Measurements from ENCODE around the gene HIP1R. TPM values are rescaled to one million over a fixed set of nuclear protein-coding genes. Genes with fewer than 3 reads are reported as not detected.
A peak's percentile ranks its signal among the peaks of the same experiment; 100 is the strongest.

Gene HIP1R, protein sequence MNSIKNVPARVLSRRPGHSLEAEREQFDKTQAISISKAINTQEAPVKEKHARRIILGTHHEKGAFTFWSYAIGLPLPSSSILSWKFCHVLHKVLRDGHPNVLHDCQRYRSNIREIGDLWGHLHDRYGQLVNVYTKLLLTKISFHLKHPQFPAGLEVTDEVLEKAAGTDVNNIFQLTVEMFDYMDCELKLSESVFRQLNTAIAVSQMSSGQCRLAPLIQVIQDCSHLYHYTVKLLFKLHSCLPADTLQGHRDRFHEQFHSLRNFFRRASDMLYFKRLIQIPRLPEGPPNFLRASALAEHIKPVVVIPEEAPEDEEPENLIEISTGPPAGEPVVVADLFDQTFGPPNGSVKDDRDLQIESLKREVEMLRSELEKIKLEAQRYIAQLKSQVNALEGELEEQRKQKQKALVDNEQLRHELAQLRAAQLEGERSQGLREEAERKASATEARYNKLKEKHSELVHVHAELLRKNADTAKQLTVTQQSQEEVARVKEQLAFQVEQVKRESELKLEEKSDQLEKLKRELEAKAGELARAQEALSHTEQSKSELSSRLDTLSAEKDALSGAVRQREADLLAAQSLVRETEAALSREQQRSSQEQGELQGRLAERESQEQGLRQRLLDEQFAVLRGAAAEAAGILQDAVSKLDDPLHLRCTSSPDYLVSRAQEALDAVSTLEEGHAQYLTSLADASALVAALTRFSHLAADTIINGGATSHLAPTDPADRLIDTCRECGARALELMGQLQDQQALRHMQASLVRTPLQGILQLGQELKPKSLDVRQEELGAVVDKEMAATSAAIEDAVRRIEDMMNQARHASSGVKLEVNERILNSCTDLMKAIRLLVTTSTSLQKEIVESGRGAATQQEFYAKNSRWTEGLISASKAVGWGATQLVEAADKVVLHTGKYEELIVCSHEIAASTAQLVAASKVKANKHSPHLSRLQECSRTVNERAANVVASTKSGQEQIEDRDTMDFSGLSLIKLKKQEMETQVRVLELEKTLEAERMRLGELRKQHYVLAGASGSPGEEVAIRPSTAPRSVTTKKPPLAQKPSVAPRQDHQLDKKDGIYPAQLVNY
- total RNA-seq = 66.0 TPM

DNA sequence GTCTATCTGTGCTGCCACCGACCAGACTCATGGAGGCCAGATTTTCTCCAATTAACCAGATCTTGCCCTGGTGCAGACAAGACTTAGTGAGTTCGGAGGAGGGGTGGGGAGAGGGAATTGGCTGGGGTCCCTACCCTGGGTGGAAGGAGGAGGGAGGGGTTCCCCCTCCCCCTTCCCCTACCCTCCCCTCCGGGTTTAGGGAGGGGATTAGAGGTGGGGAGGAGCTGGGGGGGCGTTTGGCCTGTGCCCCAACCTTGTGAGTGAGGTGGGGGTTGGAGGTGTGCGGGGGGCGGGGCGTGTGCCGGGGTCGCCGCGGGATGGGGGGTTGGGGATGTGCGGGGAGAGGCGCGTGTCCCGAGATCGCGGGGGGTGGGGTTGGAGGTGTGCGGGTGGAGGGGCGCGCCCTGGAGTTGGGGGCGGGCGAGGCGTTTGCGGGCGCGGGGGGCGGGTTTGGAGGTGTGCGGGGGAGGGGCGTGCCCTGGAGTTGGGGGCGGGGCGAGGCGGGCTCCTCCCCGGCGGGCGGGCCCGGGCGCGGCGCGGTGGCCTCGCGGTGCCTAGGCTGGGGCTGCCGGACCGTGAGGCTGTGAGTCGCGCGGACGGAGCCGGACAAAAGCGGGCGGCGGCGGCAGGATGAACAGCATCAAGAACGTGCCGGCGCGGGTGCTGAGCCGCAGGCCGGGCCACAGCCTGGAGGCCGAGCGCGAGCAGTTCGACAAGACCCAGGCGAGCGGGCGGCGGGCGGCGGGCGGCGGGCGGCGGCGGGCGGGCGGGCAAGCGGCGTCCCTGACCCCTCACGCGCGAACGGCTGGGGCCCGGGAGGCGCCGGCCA lies at the start of gene HIP1R:
HIP1R (plus strand) TSS at position 537 of the 829 bp plus-strand sequence; CDS start at position 631, 94 bp downstream.
- H3K27ac ChIP-seq = peak within 1 kb of the TSS; percentile 84
- peak within 1 kb of the TSS; percentile 78 to 86 for H3K4me3 ChIP-seq
- TF ChIP-seq POLR2A (IDR thresholded peaks at IDR 0.05) (no peak), POLR2AphosphoS5 (IDR thresholded peaks at IDR 0.05; ENCODE audit: insufficient read depth in 1 of 2, low read depth in 1 of 2) (no peak)
- TF ChIP-seq, protein P1, sequence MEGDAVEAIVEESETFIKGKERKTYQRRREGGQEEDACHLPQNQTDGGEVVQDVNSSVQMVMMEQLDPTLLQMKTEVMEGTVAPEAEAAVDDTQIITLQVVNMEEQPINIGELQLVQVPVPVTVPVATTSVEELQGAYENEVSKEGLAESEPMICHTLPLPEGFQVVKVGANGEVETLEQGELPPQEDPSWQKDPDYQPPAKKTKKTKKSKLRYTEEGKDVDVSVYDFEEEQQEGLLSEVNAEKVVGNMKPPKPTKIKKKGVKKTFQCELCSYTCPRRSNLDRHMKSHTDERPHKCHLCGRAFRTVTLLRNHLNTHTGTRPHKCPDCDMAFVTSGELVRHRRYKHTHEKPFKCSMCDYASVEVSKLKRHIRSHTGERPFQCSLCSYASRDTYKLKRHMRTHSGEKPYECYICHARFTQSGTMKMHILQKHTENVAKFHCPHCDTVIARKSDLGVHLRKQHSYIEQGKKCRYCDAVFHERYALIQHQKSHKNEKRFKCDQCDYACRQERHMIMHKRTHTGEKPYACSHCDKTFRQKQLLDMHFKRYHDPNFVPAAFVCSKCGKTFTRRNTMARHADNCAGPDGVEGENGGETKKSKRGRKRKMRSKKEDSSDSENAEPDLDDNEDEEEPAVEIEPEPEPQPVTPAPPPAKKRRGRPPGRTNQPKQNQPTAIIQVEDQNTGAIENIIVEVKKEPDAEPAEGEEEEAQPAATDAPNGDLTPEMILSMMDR (IDR thresholded peaks at IDR 0.05) = no peak
- peaks cover 21% of the 10 kb centered on the region for H3K4me1 ChIP-seq
- no peak for DNase-seq (ENCODE audit: extremely low spot score in 2 of 2)
- H3K9me3 ChIP-seq = no peaks in the 10 kb centered on the region
- H3K27me3 ChIP-seq = no peaks in the 10 kb centered on the region
- H3K36me3 ChIP-seq = no peaks in the 10 kb centered on the region
- intact Hi-C loops (cut with DNase I) = no loop called here

DNA sequence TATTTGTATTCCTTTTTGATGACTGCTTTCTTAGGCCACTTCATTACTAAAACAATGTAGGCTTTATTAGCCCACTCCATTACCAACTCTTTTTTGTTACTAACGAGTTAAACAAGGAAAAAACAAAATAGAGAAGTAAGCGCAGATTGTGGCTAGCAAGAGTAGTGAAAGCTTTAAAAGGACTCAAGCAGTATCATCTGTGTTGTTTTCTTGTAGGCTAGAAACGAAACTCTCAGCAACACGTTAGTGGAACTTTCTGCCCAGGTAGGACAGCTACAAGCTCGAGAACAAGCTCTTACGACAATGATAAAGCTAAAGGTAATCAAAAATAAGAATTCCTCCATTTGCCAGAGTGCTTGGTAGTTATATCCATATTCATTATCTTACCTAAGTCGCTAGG lies 49.8 kb upstream of the HIP1R start:
- DNase-seq (ENCODE audit: extremely low spot score in 2 of 2) = no peak
- no peaks in the 10 kb centered on the region for H3K36me3 ChIP-seq
- no peaks in the 10 kb centered on the region for H3K9me3 ChIP-seq
- no peak for TF ChIP-seq POLR2A (IDR thresholded peaks at IDR 0.05)
- no peak overlapping the region for H3K4me3 ChIP-seq
- H3K4me1 ChIP-seq = no peaks in the 10 kb centered on the region
- H3K27me3 ChIP-seq = no peaks in the 10 kb centered on the region
- intact Hi-C loops (cut with DNase I) = no loop called here
- no peak overlapping the region for H3K27ac ChIP-seq

DNA sequence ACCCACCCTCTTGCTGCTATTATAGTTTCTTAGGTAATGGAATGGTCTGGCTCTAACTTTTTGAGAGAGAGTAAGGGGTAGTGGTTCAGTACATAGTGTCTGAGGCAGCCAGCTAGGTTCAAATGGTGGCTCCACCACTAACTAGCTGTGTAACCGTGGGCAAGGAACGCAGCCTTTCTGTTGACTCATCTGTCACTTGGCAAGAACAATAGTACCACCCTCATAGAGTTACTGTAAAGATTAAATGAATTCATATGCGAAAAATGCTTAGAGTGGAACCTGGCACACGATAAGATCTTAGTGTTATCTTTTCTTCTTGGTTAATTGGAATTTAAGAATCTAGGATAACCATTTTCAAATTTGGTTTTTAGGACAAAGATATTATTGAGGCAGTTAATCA lies 46.9 kb upstream of the HIP1R start:
- H3K27me3 ChIP-seq = no peaks in the 10 kb centered on the region
- no peaks in the 10 kb centered on the region for H3K4me1 ChIP-seq
- no peak overlapping the region for H3K4me3 ChIP-seq
- H3K27ac ChIP-seq = no peak overlapping the region
- no peaks in the 10 kb centered on the region for H3K9me3 ChIP-seq
- TF ChIP-seq POLR2A (IDR thresholded peaks at IDR 0.05) = no peak
- TF ChIP-seq, protein P1 (IDR thresholded peaks at IDR 0.05) = no peak
- TF ChIP-seq POLR2AphosphoS5 (IDR thresholded peaks at IDR 0.05; ENCODE audit: insufficient read depth in 1 of 2, low read depth in 1 of 2) = no peak
- intact Hi-C loops (cut with DNase I) = no loop called here
- no peak for DNase-seq (ENCODE audit: extremely low spot score in 2 of 2)
- no peaks in the 10 kb centered on the region for H3K36me3 ChIP-seq

DNA sequence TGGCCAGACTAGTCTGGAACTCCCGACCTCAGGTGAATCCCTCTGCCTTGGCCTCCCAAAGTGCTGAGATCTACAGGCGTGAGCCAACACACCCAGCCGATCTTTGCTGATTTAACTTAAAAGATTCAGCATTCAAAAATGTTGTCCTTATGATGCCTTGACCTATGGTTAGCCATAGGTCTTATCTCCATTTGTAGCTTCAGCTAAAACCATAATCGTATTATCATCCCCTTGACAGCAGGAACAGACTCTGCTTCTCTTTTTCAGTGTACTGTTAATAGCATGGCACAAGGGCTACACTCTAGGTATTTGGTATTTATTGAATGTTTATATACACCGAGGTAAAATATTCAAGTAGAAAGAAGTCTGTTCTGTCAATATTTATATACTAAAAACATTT lies 45.6 kb upstream of the HIP1R start:
- Histone ChIP-seq H3K27ac (no peak overlapping the region), H3K4me3 (no peak overlapping the region), H3K4me1 (no peaks in the 10 kb centered on the region), H3K9me3 (no peaks in the 10 kb centered on the region), H3K27me3 (no peaks in the 10 kb centered on the region), H3K36me3 (no peaks in the 10 kb centered on the region)
- DNase-seq (ENCODE audit: extremely low spot score in 2 of 2) = no peak
- intact Hi-C loops (cut with DNase I) = no loop called here
- TF ChIP-seq, protein P1 (IDR thresholded peaks at IDR 0.05) = no peak
- TF ChIP-seq POLR2A (IDR thresholded peaks at IDR 0.05) = no peak
- TF ChIP-seq POLR2AphosphoS5 (IDR thresholded peaks at IDR 0.05; ENCODE audit: insufficient read depth in 1 of 2, low read depth in 1 of 2) = no peak
